ENCODE results near the gene WNK3. TPM values are rescaled to one million over a fixed set of nuclear protein-coding genes. Genes with fewer than 3 reads are reported as not detected.

The WNK3 gene
- total RNA-seq, 4 donors from 2014 or later = 0.29 to 1.5 (median 0.57) TPM

DNA sequence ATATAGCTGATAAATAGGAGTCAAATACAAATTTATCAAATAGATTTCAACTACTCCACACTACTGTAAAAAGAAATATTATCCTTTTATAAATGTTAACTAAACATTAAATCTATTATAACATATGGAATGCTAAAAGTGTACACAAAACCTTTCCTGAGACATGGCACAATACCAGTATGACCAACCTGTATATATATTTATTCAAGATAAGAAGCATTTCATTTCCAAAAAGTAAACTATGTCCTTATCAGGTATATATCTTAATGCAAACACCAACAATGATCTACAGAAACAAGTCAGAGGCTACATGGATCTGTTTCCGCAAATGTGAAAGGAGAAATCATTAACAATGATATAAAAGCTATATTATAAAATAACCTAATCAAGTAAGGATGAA is 37.8 kb downstream of the WNK3 start:
- intact Hi-C loops (cut with DNase I) = no loop called here
- Histone ChIP-seq H3K36me3 (no peaks in the 10 kb centered on the region), H3K4me3 (no peak overlapping the region), H3K27ac (no peak overlapping the region), H3K9me3 (no peaks in the 10 kb centered on the region), H3K4me1 (no peaks in the 10 kb centered on the region), H3K27me3 (no peaks in the 10 kb centered on the region)
- no peak for DNase-seq
- WGBS, 2 donors = 86 to 100% methylated on average over 1 of the region's 1 CpG
- no peak for TF ChIP-seq POLR2A (IDR thresholded peaks at IDR 0.05)
- TF ChIP-seq, protein P1, sequence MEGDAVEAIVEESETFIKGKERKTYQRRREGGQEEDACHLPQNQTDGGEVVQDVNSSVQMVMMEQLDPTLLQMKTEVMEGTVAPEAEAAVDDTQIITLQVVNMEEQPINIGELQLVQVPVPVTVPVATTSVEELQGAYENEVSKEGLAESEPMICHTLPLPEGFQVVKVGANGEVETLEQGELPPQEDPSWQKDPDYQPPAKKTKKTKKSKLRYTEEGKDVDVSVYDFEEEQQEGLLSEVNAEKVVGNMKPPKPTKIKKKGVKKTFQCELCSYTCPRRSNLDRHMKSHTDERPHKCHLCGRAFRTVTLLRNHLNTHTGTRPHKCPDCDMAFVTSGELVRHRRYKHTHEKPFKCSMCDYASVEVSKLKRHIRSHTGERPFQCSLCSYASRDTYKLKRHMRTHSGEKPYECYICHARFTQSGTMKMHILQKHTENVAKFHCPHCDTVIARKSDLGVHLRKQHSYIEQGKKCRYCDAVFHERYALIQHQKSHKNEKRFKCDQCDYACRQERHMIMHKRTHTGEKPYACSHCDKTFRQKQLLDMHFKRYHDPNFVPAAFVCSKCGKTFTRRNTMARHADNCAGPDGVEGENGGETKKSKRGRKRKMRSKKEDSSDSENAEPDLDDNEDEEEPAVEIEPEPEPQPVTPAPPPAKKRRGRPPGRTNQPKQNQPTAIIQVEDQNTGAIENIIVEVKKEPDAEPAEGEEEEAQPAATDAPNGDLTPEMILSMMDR (IDR thresholded peaks at IDR 0.05) = no peak

DNA sequence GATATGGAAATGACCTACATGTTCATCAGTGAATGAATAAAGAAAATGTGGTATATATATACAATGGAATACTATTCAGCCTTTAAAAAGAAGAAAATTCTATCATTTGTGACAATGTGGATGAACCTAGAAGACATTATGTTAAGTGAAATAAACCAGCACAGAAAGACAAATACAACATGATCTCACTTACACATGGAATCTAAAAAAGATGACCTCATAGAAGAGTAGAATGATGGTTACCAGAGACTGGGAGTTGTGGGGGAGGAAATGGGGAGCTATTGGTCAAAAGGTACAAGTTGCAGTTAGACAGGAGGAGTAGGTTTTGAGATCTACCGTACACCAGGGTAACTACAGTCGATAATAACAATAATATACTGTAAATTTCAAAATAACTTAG is 51.5 kb downstream of the WNK3 start:
- TF ChIP-seq POLR2A (IDR thresholded peaks at IDR 0.05) = no peak
- TF ChIP-seq, protein P1 (IDR thresholded peaks at IDR 0.05) = no peak
- H3K4me3 ChIP-seq = no peak overlapping the region
- no peaks in the 10 kb centered on the region for H3K27me3 ChIP-seq
- no peak overlapping the region for H3K27ac ChIP-seq
- intact Hi-C loops (cut with DNase I) = no loop called here
- no peak for DNase-seq
- no peaks in the 10 kb centered on the region for H3K4me1 ChIP-seq
- H3K36me3 ChIP-seq = no peaks in the 10 kb centered on the region
- H3K9me3 ChIP-seq = no peaks in the 10 kb centered on the region
- 74 to 88% methylated on average over 2 of the region's 2 CpGs for WGBS, 2 donors

DNA sequence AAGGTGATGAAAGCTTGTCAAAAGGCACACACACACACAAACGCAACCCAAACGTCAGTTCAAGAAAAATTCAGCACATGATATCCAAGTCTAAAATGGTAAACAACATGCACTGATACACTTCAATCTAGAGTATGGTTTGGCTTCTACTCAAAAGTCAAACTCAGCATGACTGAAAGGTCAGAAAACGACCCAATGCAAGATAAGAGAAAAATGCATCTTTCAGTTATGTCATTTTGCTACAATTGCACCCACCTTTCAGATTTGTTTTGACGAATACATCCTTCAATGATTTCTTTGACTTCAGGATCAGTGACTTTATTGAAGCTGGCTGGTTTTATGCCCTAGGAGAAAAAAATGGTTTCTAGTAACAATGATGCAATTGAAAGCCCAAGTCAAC is 56.3 kb downstream of the WNK3 start:
- 62 to 75% methylated on average over 4 of the region's 4 CpGs for WGBS, 2 donors
- no peak for DNase-seq
- H3K36me3 ChIP-seq = no peaks in the 10 kb centered on the region
- H3K27me3 ChIP-seq = no peaks in the 10 kb centered on the region
- no peak overlapping the region for H3K4me3 ChIP-seq
- no peaks in the 10 kb centered on the region for H3K4me1 ChIP-seq
- no peak overlapping the region for H3K27ac ChIP-seq
- intact Hi-C loops (cut with DNase I) = no loop called here
- no peaks in the 10 kb centered on the region for H3K9me3 ChIP-seq
- TF ChIP-seq, protein P1 (IDR thresholded peaks at IDR 0.05) = no peak
- TF ChIP-seq POLR2A (IDR thresholded peaks at IDR 0.05) = no peak

DNA sequence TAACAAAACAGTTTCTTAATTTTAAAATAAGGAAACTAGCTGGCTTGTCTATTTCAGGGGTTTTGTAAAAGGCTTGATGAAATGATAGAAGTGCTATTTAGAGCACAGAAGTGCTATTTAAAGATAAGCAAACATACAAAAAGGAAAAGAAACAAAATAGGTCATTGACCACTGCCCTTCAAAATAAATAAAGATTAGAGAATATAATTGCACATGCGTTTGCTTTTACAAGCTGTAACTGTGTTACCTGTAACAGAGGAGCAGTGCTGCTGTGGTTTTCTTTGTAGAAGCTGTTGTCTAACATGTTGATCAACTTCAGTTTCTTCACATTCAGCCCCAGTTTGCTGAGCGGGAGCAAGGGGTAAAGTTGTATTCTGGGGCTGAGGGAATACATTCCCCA is 63.5 kb downstream of the WNK3 start:
- no peaks in the 10 kb centered on the region for H3K9me3 ChIP-seq
- H3K4me1 ChIP-seq = no peaks in the 10 kb centered on the region
- no peaks in the 10 kb centered on the region for H3K36me3 ChIP-seq
- no peak overlapping the region for H3K4me3 ChIP-seq
- no peak overlapping the region for H3K27ac ChIP-seq
- intact Hi-C loops (cut with DNase I) = no loop called here
- whole genome bisulfite sequencing, 2 donors = 76 to 81% methylated on average over 2 of the region's 2 CpGs
- DNase-seq = no peak
- TF ChIP-seq POLR2A (IDR thresholded peaks at IDR 0.05) = no peak
- TF ChIP-seq, protein P1 (IDR thresholded peaks at IDR 0.05) = no peak
- no peaks in the 10 kb centered on the region for H3K27me3 ChIP-seq

- no peaks in the 10 kb centered on the region for H3K27me3 ChIP-seq
- H3K4me1 ChIP-seq = no peaks in the 10 kb centered on the region
- no peak for TF ChIP-seq POLR2A (IDR thresholded peaks at IDR 0.05)
- TF ChIP-seq, protein P1 (IDR thresholded peaks at IDR 0.05) = no peak
- no peak for DNase-seq
- 95 to 100% methylated on average over 2 of the region's 2 CpGs for WGBS, 2 donors
- no peaks in the 10 kb centered on the region for H3K36me3 ChIP-seq
- H3K27ac ChIP-seq = no peak overlapping the region
- no peak overlapping the region for H3K4me3 ChIP-seq
- intact Hi-C loops (cut with DNase I) = no loop called here
- H3K9me3 ChIP-seq = no peaks in the 10 kb centered on the region
These were observed 65.1 kb downstream of the WNK3 start for GRCh38 chrX:54292755-54293154.

Measured in esophagus squamous epithelium (tissue), 5 donors.